ENCODE results near the gene PRRC2B. TPM values are rescaled to one million over a fixed set of nuclear protein-coding genes. Genes with fewer than 3 reads are reported as not detected.

PRRC2B gene
- total RNA-seq, 1 donor from 2014 or later = 190 TPM

DNA sequence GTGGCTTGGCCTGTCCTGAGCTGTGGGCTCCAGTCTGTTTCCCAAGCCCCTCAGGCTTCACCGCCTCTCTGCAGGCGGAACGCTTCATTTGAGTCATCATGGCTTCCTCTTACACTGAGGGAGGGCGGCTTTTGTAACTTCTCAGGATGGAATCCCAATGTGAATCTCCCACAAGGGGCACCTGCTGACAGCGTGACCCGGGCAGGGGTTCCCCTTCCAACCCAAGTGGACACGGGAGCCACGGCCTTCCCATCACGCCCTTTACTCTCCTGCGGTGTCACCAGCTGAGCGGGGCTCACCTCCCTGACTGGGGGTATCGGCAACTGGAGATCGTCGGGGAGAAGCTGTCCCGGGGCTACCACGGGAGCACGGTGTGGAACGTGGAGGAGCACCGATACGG, 124.7 kb downstream of the PRRC2B start:
- intact Hi-C loops (cut with DNase I) = no loop called here
- TF ChIP-seq, protein P1, sequence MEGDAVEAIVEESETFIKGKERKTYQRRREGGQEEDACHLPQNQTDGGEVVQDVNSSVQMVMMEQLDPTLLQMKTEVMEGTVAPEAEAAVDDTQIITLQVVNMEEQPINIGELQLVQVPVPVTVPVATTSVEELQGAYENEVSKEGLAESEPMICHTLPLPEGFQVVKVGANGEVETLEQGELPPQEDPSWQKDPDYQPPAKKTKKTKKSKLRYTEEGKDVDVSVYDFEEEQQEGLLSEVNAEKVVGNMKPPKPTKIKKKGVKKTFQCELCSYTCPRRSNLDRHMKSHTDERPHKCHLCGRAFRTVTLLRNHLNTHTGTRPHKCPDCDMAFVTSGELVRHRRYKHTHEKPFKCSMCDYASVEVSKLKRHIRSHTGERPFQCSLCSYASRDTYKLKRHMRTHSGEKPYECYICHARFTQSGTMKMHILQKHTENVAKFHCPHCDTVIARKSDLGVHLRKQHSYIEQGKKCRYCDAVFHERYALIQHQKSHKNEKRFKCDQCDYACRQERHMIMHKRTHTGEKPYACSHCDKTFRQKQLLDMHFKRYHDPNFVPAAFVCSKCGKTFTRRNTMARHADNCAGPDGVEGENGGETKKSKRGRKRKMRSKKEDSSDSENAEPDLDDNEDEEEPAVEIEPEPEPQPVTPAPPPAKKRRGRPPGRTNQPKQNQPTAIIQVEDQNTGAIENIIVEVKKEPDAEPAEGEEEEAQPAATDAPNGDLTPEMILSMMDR (IDR thresholded peaks at IDR 0.05) = no peak
- no peak overlapping the region for H3K4me3 ChIP-seq
- H3K27ac ChIP-seq = no peak overlapping the region
- no peaks in the 10 kb centered on the region for H3K27me3 ChIP-seq
- no peak for DNase-seq
- H3K36me3 ChIP-seq = peaks cover 82% of the 10 kb centered on the region
- no peaks in the 10 kb centered on the region for H3K9me3 ChIP-seq
- ATAC-seq = no peak
- no peaks in the 10 kb centered on the region for H3K4me1 ChIP-seq

DNA sequence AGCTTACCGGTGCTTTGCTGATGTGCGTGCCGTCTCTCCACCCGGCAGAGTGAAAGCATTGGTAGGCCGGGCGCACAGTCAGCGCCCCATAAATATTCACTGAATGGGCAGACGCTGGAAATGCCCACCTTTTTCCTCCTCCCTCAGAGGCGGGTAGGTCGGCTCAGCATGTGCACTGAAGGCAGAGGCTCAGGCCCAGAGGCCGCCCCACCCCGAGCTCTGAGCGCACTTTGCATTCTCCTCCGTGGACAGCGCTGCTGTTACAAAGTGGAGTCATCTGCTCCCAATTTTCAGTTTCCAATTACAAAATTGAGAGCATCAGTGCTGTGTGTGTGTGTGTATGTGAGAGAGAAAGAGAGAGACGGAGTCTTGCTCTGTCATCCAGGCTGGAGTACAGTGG, 126.6 kb downstream of the PRRC2B start:
- intact Hi-C loops (cut with DNase I) = no loop called here
- no peaks in the 10 kb centered on the region for H3K27me3 ChIP-seq
- no peaks in the 10 kb centered on the region for H3K9me3 ChIP-seq
- no peak overlapping the region for H3K4me3 ChIP-seq
- TF ChIP-seq, protein P1 (IDR thresholded peaks at IDR 0.05) = no peak
- H3K27ac ChIP-seq = no peak overlapping the region
- ATAC-seq = no peak
- H3K36me3 ChIP-seq = peaks cover 84% of the 10 kb centered on the region
- DNase-seq = no peak
- no peaks in the 10 kb centered on the region for H3K4me1 ChIP-seq

DNA sequence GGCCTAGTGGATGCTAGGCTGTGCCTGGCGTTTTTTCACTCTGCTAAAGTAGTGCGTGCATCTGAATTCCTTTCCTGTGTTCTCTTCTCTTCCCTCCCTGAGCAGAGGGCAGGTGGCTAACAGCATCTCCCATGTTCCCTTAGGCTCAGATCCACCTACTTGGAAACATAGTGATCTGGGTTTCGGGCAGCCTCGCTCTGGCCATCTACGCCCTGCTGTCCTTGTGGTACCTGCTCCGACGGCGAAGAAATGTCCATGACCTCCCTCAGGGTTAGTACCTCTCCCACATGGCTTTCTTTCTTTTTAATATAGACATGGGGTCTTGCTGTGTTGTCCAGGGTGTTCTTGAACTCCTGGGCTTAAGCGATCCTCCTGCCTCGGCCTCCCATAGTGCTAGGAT, 127.3 kb downstream of the PRRC2B start:
- H3K4me1 ChIP-seq = no peaks in the 10 kb centered on the region
- ATAC-seq = no peak
- no peak overlapping the region for H3K4me3 ChIP-seq
- intact Hi-C loops (cut with DNase I) = no loop called here
- no peak overlapping the region for H3K27ac ChIP-seq
- H3K9me3 ChIP-seq = no peaks in the 10 kb centered on the region
- no peaks in the 10 kb centered on the region for H3K27me3 ChIP-seq
- DNase-seq = no peak
- TF ChIP-seq, protein P1 (IDR thresholded peaks at IDR 0.05) = no peak
- H3K36me3 ChIP-seq = peaks cover 90% of the 10 kb centered on the region

DNA sequence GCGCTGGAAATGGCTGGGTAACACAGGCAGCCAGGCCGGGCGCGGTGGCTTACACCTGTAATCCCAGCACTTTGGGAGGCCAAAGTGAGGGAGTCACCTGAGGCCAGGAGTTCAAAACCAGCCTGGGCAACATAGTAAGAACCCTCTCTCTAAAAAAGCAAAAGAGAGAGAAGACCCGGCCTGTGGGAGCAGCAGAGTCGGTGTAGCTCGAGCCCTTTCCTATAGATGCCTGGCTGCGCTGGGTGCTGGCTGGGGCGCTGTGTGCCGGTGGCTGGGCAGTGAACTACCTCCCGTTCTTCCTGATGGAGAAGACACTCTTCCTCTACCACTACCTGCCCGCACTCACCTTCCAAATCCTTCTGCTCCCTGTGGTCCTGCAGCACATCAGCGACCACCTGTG, 127.9 kb downstream of the PRRC2B start:
- ATAC-seq (no peak), DNase-seq (no peak)
- H3K27ac ChIP-seq = no peak overlapping the region
- no peaks in the 10 kb centered on the region for H3K27me3 ChIP-seq
- H3K9me3 ChIP-seq = no peaks in the 10 kb centered on the region
- H3K36me3 ChIP-seq = peaks cover 89% of the 10 kb centered on the region
- TF ChIP-seq, protein P1 (IDR thresholded peaks at IDR 0.05) = no peak
- intact Hi-C loops (cut with DNase I) = no loop called here
- no peaks in the 10 kb centered on the region for H3K4me1 ChIP-seq
- H3K4me3 ChIP-seq = no peak overlapping the region

DNA sequence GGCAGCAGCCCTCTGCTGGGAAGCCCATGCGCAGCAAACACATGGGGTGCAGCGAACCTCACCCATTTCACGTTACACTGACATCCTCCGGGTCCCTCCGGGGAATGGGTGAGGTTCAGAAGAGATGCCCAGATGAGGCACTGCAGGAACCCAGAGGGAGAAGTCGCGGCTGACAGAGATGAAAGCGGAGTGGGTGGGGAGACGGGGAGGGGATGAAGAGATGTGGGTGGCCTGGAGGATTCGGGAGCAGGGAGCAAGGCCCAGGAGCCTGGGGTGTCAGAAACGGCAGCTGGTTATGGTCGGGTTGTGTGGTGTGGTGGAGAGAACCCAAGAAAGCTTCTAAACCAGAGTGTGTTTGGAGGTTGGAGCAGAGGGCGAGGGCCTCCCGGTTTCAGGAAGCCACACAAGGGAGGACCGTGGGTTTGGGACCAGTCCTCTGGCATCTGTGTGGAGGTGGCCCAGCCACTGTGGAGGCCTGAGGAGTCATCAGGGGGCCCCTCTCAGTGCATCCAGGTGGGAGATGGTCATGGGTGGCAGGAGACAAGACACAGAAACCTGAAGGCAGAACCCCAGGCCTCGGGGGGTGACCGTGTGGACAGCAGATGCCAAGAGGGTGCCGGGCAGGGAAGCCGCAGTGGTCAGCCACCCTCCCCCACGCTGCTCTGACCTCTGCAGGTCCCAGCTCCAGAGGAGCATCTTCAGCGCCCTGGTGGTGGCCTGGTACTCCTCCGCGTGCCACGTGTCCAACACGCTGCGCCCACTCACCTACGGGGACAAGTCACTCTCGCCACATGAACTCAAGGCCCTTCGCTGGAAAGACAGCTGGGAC, 128.6 kb downstream of the PRRC2B start:
- no peaks in the 10 kb centered on the region for H3K9me3 ChIP-seq
- no peak overlapping the region for H3K27ac ChIP-seq
- ATAC-seq (no peak), DNase-seq (no peak)
- no peaks in the 10 kb centered on the region for H3K4me1 ChIP-seq
- TF ChIP-seq, protein P1 (IDR thresholded peaks at IDR 0.05) = no peak
- no peak overlapping the region for H3K4me3 ChIP-seq
- intact Hi-C loops (cut with DNase I) = no loop called here
- no peaks in the 10 kb centered on the region for H3K27me3 ChIP-seq
- H3K36me3 ChIP-seq = peaks cover 92% of the 10 kb centered on the region

DNA sequence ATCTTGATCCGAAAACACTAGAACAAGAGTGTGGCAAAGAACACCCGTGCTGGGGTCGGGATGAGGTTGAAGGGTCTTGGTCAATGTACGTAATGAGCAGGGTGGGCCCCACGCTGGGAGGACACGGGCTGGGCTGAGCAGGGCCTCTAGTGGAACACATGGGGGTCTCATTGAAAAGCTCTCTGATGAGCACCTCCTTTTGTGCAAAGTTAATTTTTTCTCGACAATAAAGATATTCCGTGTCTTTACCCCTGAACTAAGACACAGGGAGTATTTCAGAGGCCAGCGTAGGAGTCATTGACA, 129.2 kb downstream of the PRRC2B start:
- DNase-seq (no peak), ATAC-seq (no peak)
- TF ChIP-seq, protein P1 (IDR thresholded peaks at IDR 0.05) = no peak
- intact Hi-C loops (cut with DNase I) = no loop called here
- Histone ChIP-seq H3K9me3 (no peaks in the 10 kb centered on the region), H3K4me1 (no peaks in the 10 kb centered on the region), H3K36me3 (peaks cover 94% of the 10 kb centered on the region), H3K4me3 (no peak overlapping the region), H3K27me3 (no peaks in the 10 kb centered on the region), H3K27ac (no peak overlapping the region)

Data from upper lobe of right lung (tissue), 1 donor.